Measurements from ENCODE around the gene PPP1R15A.

Gene PPP1R15A

DNA sequence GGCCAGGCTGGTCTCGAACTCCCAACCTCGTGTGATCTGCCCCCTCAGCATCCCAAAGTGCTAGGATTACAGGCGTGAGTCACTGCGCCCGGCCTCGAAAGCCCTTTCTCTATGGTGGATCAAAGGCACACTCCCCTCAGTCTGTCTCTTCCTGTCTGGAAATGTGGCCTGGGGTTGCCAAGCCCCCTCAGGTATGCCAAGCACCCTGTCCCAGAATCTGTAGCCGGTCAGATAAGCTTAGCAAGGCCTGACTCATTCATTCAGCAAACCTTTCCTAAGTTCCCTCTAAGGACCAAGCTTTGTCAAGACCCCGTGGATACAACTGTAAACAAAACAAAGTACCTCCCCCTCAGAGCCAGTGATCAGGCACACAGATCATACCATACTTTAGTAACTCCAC is 42.0 kb downstream of the PPP1R15A start:
- TF ChIP-seq, protein P1, sequence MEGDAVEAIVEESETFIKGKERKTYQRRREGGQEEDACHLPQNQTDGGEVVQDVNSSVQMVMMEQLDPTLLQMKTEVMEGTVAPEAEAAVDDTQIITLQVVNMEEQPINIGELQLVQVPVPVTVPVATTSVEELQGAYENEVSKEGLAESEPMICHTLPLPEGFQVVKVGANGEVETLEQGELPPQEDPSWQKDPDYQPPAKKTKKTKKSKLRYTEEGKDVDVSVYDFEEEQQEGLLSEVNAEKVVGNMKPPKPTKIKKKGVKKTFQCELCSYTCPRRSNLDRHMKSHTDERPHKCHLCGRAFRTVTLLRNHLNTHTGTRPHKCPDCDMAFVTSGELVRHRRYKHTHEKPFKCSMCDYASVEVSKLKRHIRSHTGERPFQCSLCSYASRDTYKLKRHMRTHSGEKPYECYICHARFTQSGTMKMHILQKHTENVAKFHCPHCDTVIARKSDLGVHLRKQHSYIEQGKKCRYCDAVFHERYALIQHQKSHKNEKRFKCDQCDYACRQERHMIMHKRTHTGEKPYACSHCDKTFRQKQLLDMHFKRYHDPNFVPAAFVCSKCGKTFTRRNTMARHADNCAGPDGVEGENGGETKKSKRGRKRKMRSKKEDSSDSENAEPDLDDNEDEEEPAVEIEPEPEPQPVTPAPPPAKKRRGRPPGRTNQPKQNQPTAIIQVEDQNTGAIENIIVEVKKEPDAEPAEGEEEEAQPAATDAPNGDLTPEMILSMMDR (IDR thresholded peaks at IDR 0.05): no peak

DNA sequence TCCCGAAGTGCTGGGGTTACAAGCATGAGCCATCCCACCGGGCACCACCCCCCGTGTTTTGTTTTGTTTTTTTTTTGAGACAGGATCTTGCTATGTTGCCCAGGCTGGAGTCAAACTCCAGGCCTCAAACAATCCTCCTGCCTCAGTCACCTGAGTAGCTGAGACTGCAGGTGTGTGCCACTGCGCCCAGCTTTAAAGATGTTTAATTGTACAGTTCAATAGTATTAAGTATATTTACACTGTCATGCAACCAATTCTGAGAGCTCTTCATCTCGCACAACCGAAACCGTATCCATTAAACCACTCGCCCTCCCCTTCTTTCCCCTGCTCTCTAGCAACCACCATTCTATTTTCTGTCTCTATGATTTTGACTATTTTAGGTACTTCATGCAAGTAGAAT is 43.5 kb downstream of the PPP1R15A start:
- TF ChIP-seq, protein P1 (IDR thresholded peaks at IDR 0.05): no peak

DNA sequence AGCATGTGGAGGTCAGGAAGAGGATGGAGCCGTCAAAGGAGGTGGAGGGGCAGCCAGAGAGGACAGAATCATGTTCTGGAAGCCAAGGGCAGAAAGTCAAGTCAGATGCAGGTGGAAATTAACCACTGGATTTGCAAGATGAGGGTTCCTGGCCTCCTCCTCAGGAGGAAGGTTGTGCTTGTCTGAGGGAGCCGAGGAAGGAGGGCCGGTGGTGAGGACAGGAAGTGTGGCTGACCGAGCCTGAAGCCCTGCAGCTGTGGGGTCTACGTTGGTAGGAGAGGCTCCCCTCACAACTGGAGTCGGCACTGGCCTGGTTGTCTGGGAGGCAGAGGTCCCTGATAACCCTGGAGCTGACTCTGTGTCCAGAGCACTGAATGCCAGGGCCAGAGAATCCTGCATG is 45.9 kb downstream of the PPP1R15A start:
- TF ChIP-seq, protein P1 (IDR thresholded peaks at IDR 0.05): no peak

DNA sequence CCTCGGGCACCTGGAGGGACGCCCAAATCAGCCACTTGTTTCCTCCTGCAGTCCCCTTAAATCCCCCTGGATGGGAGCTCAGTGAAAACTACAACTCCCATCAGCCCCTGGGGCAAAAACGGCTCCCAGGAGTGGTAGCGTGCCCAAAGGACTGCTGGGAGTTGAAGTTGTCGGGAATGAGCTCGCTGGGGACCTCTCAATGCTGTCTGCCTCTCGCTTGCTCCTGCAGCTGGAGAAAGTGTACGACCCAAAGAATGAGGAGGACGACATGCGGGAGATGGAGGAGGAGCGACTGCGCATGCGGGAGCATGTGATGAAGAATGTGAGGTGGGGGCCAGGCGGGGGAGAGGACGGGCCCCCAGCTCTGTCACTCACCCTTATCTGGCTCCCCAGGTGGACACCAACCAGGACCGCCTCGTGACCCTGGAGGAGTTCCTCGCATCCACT is 46.6 kb downstream of the PPP1R15A start:
- TF ChIP-seq, protein P1 (IDR thresholded peaks at IDR 0.05): no peak

DNA sequence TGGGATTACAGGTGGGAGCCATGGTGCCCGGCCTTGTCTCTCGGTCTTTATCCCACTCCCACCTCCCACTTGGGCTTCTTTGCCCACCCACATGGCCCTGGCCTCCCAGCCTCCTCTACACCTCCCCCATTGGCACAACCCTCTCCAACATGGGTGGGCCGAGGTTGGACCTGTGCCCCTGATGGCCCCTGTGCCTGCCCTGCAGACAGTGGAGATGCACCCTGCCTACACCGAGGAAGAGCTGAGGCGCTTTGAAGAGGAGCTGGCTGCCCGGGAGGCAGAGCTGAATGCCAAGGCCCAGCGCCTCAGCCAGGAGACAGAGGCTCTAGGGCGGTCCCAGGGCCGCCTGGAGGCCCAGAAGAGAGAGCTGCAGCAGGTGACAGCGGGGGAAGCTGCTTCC is 48.7 kb downstream of the PPP1R15A start:
- TF ChIP-seq, protein P1 (IDR thresholded peaks at IDR 0.05): no peak

DNA sequence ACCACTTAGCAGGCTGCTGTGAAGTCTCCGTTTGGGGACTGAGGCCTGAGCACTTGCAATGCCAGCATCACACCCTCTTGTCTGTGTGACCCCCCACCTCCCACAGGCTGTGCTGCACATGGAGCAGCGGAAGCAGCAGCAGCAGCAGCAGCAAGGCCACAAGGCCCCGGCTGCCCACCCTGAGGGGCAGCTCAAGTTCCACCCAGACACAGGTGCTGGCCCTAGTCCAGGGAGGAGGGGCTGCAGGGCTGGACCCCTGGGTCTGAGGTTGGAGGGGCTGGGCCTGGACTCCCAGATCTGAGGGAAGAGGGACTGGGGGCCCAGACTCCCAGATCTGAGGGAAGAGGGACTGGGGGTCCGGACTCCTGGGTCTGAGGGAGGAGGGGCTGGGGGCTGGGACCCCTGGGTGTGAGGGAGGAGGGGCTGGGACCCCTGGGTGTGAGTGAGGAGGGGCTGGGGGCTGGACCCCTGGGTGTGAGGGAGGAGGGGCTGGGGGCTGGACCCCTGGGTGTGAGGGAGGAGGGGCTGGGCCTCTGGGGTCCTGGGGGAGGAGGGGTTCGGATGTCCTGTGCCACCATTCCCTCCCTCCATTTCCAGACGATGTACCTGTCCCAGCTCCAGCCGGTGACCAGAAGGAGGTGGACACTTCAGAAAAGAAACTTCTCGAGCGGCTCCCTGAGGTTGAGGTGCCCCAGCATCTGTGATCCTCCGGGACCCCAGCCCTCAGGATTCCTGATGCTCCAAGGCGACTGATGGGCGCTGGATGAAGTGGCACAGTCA is 49.7 kb downstream of the PPP1R15A start:
- TF ChIP-seq, protein P1 (IDR thresholded peaks at IDR 0.05): no peak

DNA sequence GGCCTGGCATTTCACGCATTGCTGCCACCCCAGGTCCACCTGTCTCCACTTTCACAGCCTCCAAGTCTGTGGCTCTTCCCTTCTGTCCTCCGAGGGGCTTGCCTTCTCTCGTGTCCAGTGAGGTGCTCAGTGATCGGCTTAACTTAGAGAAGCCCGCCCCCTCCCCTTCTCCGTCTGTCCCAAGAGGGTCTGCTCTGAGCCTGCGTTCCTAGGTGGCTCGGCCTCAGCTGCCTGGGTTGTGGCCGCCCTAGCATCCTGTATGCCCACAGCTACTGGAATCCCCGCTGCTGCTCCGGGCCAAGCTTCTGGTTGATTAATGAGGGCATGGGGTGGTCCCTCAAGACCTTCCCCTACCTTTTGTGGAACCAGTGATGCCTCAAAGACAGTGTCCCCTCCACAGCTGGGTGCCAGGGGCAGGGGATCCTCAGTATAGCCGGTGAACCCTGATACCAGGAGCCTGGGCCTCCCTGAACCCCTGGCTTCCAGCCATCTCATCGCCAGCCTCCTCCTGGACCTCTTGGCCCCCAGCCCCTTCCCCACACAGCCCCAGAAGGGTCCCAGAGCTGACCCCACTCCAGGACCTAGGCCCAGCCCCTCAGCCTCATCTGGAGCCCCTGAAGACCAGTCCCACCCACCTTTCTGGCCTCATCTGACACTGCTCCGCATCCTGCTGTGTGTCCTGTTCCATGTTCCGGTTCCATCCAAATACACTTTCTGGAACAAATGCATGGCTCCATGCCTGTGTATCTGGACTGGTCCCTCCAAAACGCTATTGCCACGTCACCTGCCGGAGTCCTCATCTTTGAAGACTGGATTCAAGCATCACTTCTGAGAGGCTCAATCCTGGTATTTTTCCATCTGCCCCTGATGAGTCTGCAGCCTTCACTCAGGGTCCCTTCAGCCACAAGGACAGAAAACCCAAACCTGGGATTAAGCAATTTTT is 50.6 kb downstream of the PPP1R15A start:
- TF ChIP-seq, protein P1 (IDR thresholded peaks at IDR 0.05): no peak
